Measurements from ENCODE around the gene PRR20B.
"Not testable (repeated sequence)": the region's sequence is repeated elsewhere in the genome, so short reads cannot be mapped to it uniquely, and the experiment has no call there.

Gene PRR20B

DNA sequence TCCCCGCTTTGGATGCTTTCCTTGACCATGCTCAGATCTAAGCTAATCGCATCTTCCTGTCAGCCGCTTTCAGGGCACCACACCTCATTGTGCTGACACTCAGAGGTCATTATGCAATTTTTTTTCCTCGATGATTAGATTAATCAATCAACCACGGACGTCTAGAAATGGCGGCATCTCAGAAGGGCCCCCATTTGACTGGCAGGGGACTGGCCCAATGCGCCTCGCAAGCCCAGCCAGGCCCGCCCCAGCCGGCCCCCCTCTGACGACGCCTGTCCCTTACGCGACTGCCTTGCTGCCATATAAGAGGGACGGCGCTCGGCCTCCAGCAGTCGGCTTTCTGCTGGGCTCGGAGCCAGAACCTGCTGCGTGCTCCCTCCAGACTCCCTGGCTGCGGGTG lies at the start of gene PRR20B:
PRR20B (plus strand) TSS at position 301 of the 400 bp plus-strand sequence. CDS start 387 bp downstream, outside the sequence.
- not testable (repeated sequence) for DNase-seq (ENCODE audit: low spot score)

DNA sequence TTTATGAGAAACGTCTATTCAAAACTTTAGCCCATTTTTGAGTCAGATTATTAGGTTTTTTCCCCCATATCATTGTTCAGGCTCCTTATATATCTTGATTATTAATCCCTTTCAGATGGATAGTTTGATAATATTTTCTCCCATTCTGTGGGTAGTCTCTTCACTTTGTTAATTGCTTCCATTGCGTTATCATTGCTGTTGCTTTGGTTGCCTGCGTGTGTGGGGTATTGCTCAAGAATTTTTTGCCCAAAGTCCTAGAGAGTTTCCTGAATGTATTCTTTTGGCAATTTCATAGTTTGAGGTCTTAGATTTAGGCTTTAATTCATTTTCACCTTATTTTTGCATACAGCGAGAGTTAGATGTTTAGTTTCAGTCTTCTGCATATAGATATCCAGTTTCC lies 32.3 kb upstream of the PRR20B start:
- DNase-seq (ENCODE audit: low spot score), result no peak

DNA sequence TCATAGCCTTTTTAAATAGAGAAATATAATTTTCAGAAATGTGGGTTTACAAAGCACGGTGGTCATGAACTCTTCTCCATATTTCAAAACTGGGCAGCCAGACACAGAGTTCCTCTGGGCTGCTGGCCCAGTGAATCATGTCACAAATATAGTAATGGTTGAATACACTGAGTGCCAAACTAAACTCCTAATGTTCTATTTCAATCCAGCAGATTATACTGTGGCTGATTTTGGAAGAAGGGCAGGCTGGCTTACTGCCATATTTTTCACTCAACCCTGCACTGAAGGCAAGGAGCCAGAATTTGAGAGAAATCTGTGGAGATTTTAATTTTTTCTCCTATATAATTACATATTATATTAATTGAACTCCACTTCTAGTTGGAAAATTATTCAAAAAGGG lies 23.6 kb upstream of the PRR20B start:
- no peak for DNase-seq (ENCODE audit: low spot score)

DNA sequence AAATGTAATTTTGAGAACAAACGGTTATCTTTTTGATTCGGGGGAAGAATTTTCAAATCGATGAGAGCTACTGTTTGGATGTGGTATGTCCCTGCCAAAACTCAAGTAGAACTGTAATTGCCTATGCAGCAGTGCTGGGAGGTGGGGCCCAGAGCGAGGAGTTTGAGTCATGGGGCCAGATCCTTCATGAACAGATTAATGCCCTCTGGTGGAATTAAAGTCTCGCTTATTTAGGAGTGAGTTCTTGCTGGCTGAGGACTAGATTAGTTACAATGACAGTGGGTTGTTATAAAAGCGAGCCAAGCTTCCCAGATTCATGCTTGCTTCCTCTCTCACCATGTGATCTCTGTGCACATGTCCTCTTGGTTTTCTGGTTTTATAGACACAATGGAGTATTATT lies 18.4 kb upstream of the PRR20B start:
- no peak for DNase-seq (ENCODE audit: low spot score)

DNA sequence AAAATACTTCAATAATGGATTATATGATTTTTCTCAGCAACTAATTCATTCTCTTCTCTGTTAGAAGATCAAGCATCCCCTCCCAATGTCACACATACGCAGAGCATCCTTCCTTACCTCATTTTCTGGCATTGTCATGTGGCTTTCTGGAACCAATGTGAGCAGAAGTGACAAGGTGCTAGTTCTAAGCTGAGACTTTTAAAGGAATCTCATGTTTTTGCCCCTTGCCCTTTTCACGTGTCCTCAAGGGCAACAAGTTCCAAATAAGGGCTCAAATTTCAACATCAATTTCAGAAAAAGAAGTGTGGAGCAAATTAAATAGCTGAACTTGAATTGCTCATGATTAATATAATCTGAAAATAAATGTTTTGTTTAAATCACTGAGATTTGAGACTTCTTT lies 11.2 kb upstream of the PRR20B start:
- DNase-seq (ENCODE audit: low spot score), result no peak

DNA sequence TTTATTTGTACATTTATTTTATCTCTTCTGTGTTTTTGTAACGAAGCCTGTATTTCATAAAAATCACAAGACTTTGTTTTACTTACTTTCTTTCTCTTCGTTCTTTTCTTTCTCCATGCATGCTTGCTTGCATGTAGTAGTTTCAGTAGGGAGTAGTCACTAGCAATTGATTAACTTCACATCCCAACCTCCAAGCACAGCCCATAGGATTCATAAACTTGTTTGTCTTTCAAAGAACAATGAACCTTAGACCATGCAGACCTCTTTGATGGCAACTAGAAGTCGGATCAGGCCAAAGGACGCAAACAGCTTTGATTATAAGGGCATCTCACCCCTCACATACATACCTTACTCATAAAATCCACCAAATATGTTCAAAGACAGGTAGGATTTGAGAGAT lies 9.7 kb upstream of the PRR20B start:
- DNase-seq (ENCODE audit: low spot score), result no peak

DNA sequence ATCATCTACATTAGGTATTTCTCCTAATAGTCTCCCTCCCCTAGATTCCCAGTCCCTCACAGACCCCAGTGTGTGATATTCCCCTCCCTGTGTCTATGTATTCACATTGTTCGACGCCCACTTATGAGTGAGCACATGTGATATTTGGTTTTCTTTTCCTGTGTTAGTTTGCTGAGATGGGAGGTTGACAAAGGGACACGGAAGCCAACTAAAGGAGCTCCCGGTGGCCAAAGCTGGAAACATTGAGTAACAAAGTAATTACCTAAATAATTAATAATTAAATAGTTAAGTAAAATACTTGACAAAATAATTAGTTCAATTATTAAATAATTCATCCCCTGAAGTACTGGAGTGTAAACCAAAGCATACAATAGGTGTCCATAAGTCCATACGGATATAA lies 8.3 kb upstream of the PRR20B start:
- DNase-seq (ENCODE audit: low spot score), result no peak

DNA sequence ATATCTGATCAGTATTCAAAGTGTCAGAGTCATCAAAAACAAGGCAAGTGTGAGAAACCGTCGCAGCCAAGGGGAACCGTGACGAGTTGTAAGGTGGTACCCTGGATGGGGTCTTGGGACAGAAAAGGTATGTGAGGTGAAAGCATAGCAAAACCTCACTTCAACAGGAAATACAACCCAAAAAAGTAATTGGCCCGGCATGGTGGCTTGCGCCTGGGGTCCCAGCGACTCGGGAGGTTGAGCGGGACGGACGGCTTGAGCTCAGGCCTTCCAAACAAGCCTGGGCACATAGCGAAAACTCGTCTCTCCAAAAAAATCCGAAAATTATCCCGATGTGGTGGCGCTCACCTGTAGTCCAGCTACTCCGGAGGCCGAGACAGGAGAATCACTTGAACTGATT lies 7.5 kb upstream of the PRR20B start:
- not testable (repeated sequence) for DNase-seq (ENCODE audit: low spot score)

DNA sequence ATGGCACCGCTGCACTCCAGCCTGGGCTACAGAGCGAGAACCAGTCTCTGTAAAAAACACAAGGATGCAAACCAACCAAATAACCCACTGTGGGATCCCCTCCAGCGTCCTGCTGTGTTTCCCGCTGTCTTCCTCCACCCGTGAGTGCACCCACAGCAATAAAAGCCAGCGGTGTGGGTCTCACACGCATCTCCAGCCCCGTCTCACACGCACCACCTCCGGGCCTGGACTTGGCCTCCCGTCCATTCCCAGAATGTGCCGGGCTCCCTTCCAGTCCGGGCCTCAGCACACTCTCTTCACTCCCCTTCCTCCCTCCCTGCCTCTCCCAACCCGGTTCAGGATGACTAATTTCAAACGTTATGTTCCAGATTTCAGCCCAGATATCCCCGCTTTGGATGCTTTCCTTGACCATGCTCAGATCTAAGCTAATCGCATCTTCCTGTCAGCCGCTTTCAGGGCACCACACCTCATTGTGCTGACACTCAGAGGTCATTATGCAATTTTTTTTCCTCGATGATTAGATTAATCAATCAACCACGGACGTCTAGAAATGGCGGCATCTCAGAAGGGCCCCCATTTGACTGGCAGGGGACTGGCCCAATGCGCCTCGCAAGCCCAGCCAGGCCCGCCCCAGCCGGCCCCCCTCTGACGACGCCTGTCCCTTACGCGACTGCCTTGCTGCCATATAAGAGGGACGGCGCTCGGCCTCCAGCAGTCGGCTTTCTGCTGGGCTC lies 6.9 kb upstream of the PRR20B start, which contains the start of gene PRR20A:
PRR20A (plus strand) TSS at position 684 of the 734 bp plus-strand sequence. CDS start 387 bp downstream, outside the sequence.
- not testable (repeated sequence) for DNase-seq (ENCODE audit: low spot score)

DNA sequence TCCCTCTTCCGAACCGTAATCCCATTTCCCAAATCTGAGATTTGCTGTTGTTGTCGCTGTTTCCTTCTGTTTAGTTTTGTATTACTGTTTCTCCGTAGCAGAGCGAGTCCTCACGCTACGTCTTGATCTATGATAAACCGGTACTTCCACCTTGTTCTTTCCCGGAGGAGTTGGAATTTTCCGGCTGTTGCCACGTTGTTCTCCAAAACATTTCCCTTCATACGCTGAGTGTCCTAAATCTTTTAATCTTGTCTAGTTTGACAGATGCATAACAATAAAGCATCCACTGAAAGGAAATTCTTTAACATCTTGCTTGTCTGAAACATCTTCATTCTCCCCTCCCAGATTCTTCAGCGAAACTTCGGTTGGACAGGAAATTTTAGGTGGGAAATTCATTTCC lies 818 bp downstream of the PRR20B start:
- not testable (repeated sequence) for DNase-seq (ENCODE audit: low spot score)

DNA sequence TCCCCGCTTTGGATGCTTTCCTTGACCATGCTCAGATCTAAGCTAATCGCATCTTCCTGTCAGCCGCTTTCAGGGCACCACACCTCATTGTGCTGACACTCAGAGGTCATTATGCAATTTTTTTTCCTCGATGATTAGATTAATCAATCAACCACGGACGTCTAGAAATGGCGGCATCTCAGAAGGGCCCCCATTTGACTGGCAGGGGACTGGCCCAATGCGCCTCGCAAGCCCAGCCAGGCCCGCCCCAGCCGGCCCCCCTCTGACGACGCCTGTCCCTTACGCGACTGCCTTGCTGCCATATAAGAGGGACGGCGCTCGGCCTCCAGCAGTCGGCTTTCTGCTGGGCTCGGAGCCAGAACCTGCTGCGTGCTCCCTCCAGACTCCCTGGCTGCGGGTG lies 6.5 kb downstream of the PRR20B start, which contains the start of gene PRR20C:
PRR20C (plus strand) TSS at position 301 of the 400 bp plus-strand sequence. CDS start 387 bp downstream, outside the sequence.
- DNase-seq (ENCODE audit: low spot score), result not testable (repeated sequence)

DNA sequence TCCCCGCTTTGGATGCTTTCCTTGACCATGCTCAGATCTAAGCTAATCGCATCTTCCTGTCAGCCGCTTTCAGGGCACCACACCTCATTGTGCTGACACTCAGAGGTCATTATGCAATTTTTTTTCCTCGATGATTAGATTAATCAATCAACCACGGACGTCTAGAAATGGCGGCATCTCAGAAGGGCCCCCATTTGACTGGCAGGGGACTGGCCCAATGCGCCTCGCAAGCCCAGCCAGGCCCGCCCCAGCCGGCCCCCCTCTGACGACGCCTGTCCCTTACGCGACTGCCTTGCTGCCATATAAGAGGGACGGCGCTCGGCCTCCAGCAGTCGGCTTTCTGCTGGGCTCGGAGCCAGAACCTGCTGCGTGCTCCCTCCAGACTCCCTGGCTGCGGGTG lies 13.0 kb downstream of the PRR20B start, which contains the start of gene PRR20D:
PRR20D (plus strand) TSS at position 301 of the 400 bp plus-strand sequence. CDS start 387 bp downstream, outside the sequence.
- not testable (repeated sequence) for DNase-seq (ENCODE audit: low spot score)

DNA sequence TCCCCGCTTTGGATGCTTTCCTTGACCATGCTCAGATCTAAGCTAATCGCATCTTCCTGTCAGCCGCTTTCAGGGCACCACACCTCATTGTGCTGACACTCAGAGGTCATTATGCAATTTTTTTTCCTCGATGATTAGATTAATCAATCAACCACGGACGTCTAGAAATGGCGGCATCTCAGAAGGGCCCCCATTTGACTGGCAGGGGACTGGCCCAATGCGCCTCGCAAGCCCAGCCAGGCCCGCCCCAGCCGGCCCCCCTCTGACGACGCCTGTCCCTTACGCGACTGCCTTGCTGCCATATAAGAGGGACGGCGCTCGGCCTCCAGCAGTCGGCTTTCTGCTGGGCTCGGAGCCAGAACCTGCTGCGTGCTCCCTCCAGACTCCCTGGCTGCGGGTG lies 19.6 kb downstream of the PRR20B start, which contains the start of gene PRR20E:
PRR20E (plus strand) TSS at position 301 of the 400 bp plus-strand sequence. CDS start 387 bp downstream, outside the sequence.
- not testable (repeated sequence) for DNase-seq (ENCODE audit: low spot score)

DNA sequence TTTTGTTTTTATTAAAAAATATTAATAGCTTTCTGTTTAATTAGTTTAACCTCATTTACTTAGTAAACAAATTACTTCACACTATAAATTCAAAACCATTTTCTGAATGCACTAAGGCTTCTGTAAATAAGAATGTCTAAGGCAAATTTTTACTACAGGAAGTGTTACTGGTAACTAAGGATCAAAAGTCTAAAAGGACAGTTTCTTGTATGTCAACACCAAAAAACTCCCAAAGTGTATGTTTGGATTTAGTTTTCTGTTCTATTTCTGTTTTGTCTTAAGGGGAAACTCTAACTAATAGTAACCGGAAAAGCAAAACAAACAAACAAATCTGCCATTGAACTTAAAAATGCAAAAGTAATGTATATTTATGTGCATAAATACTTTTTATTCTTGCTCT lies 44.4 kb downstream of the PRR20B start:
- no peak for DNase-seq (ENCODE audit: low spot score)
